ENCODE data around the gene NOB1.

Gene NOB1

GRCh38 chr16:69707920-69708683, 46.6 kb downstream of the NOB1 start:
- Histone ChIP-seq H3K27me3 (ENCODE audit: insufficient read depth, low read length, poor library complexity, severe bottlenecking) (no peaks in the 10 kb centered on the region), H3K4me1 (ENCODE audit: insufficient read depth, low read length, poor library complexity, severe bottlenecking) (no peaks in the 10 kb centered on the region), H3K9me2 (replicated peaks; ENCODE audit: low read depth, low read length) (no peaks in the 10 kb centered on the region), H2AFZ (ENCODE audit: low read length) (no peak overlapping the region), H3K9ac (ENCODE audit: low read depth, low read length, poor library complexity, severe bottlenecking) (no peak overlapping the region), H3K79me2 (ENCODE audit: insufficient read depth, low read length) (no peaks in the 10 kb centered on the region), H3K9me3 (ENCODE audit: insufficient read depth, low read depth, low read length) (no peaks in the 10 kb centered on the region), H3K4me2 (ENCODE audit: low read depth, low read length, poor library complexity, severe bottlenecking) (no peak overlapping the region), H3F3A (ENCODE audit: low read depth) (no peaks in the 10 kb centered on the region), H4K20me1 (ENCODE audit: insufficient read depth, low read length, poor library complexity, severe bottlenecking) (no peaks in the 10 kb centered on the region), H3K36me3 (ENCODE audit: insufficient read depth, low read length) (0 out of 2 replicates have a peak, but pooled peaks cover 3% of the 10 kb centered on the region), H3K4me3 (ENCODE audit: low read length, poor library complexity, severe bottlenecking) (no peak overlapping the region)
- no peak for TF ChIP-seq EZH2phosphoT487 (IDR thresholded peaks at IDR 0.05; ENCODE audit: borderline replicate concordance)
- TF ChIP-seq CTCF (conservative IDR thresholded peaks at IDR 0.05; ENCODE audit: low read length) = no peak

GRCh38 chr16:69706975-69707340, 47.8 kb downstream of the NOB1 start:
- TF ChIP-seq EZH2phosphoT487 (IDR thresholded peaks at IDR 0.05; ENCODE audit: borderline replicate concordance) (no peak), CTCF (conservative IDR thresholded peaks at IDR 0.05; ENCODE audit: low read length) (no peak)
- no peak overlapping the region for H3K4me2 ChIP-seq (ENCODE audit: low read depth, low read length, poor library complexity, severe bottlenecking)
- H3K9me3 ChIP-seq (ENCODE audit: insufficient read depth, low read depth, low read length) = no peaks in the 10 kb centered on the region
- H2AFZ ChIP-seq (ENCODE audit: low read length) = no peak overlapping the region
- no peaks in the 10 kb centered on the region for H3F3A ChIP-seq (ENCODE audit: low read depth)
- H3K4me1 ChIP-seq (ENCODE audit: insufficient read depth, low read length, poor library complexity, severe bottlenecking) = no peaks in the 10 kb centered on the region
- peaks cover 5% of the 10 kb centered on the region; the same call in 1 of the 2 replicates for H3K36me3 ChIP-seq (ENCODE audit: insufficient read depth, low read length)
- no peaks in the 10 kb centered on the region for H4K20me1 ChIP-seq (ENCODE audit: insufficient read depth, low read length, poor library complexity, severe bottlenecking)
- no peaks in the 10 kb centered on the region for H3K79me2 ChIP-seq (ENCODE audit: insufficient read depth, low read length)
- no peaks in the 10 kb centered on the region for H3K9me2 ChIP-seq (replicated peaks; ENCODE audit: low read depth, low read length)
- H3K4me3 ChIP-seq (ENCODE audit: low read length, poor library complexity, severe bottlenecking) = no peak overlapping the region
- no peaks in the 10 kb centered on the region for H3K27me3 ChIP-seq (ENCODE audit: insufficient read depth, low read length, poor library complexity, severe bottlenecking)
- no peak overlapping the region for H3K9ac ChIP-seq (ENCODE audit: low read depth, low read length, poor library complexity, severe bottlenecking)

- H2AFZ ChIP-seq (ENCODE audit: low read length) = no peak overlapping the region
Observed at GRCh38 chr16:69706256-69706974, 48.3 kb downstream of the NOB1 start.

More at GRCh38 chr16:69706256-69706974, 48.3 kb downstream of the NOB1 start:
- Histone ChIP-seq H3K9me3 (ENCODE audit: insufficient read depth, low read depth, low read length) (no peaks in the 10 kb centered on the region), H3K9ac (ENCODE audit: low read depth, low read length, poor library complexity, severe bottlenecking) (no peak overlapping the region), H3K79me2 (ENCODE audit: insufficient read depth, low read length) (no peaks in the 10 kb centered on the region), H3K4me1 (ENCODE audit: insufficient read depth, low read length, poor library complexity, severe bottlenecking) (no peaks in the 10 kb centered on the region), H3K27me3 (ENCODE audit: insufficient read depth, low read length, poor library complexity, severe bottlenecking) (no peaks in the 10 kb centered on the region), H3K9me2 (replicated peaks; ENCODE audit: low read depth, low read length) (no peaks in the 10 kb centered on the region), H3F3A (ENCODE audit: low read depth) (no peaks in the 10 kb centered on the region), H4K20me1 (ENCODE audit: insufficient read depth, low read length, poor library complexity, severe bottlenecking) (no peaks in the 10 kb centered on the region), H3K4me2 (ENCODE audit: low read depth, low read length, poor library complexity, severe bottlenecking) (no peak overlapping the region), H3K4me3 (ENCODE audit: low read length, poor library complexity, severe bottlenecking) (no peak overlapping the region), H3K36me3 (ENCODE audit: insufficient read depth, low read length) (peaks cover 10% of the 10 kb centered on the region; the same call in 1 of the 2 replicates)
- TF ChIP-seq EZH2phosphoT487 (IDR thresholded peaks at IDR 0.05; ENCODE audit: borderline replicate concordance) (no peak), CTCF (conservative IDR thresholded peaks at IDR 0.05; ENCODE audit: low read length) (no peak)
